ENCODE data around the gene OR5AP2.
"Not testable (repeated sequence)": the region's sequence is repeated elsewhere in the genome, so short reads cannot be mapped to it uniquely, and the experiment has no call there.

OR5AP2 gene

GRCh38 chr11:56642339-56642738, at the start of gene OR5AP2:
Gene OR5AP2 (minus strand): TSS chr11:56642439. CDS start chr11:56642439, 0 bp downstream.
- DNase-seq, result no peak

DNA sequence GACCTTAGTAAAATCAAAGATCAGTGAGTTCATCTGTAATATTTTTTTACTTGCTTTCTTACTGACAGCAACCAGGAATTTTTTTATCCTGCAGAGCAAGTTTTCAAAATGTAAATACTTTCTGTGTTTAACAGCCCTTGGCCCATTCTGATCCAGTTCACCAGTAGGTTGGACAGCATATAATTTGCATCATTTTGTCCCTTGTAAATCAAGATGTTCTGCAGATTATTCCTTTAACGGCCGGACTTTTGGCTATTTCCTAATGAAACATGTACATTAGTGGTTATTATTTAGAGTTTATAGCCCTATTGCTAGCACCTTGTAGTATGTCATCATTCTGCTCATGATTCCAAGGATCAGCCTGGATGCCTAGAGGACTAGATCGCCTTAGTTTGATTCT, 48.9 kb upstream of the OR5AP2 start:
- not testable (repeated sequence) for DNase-seq

- no peak for DNase-seq
Observed at GRCh38 chr11:56688554-56689100, 46.4 kb upstream of the OR5AP2 start.

DNA sequence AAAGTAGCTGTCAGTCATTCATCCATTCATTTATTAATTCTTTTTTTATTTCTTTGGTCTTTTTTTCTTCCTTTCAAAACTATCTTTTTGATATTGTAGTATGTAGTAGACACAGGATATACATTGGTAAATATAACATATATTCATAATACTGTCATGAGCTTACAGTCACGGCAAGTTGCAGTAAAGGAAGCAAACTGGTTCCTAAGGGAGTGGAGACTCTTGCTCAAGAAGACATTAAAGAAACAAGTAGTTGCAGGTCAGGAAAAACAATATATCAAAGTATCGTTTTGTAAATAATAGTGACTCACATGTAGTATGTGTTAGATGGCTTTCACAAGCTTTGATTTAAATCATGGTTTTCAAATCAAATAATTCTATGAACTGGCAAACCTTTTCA, 28.7 kb upstream of the OR5AP2 start:
- DNase-seq, result no peak

- DNase-seq, result no peak
Observed at GRCh38 chr11:56663386-56663785, 21.1 kb upstream of the OR5AP2 start, which contains the start of gene OR5AR1. Gene OR5AR1 (plus strand): TSS chr11:56663686. CDS start chr11:56663686, 0 bp downstream.

DNA sequence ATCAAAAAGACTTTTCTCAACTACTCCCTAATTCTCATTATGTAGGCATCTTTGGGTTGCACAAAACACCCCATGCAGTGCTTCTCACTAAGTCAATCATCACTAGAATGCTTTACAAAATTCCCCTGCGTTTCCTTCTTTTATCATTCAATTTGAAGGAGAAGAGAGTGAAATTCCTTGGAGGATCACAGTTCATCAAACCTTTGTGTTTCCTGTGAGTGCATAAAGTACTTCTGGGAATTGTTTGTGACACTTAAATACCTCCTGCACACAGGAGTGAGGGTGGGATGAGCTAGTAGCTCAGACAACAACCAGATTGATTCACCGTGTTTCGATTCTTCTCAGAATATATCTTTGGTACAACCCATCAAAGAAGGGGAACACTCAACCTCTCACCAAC, 17.5 kb upstream of the OR5AP2 start:
- DNase-seq, result no peak

DNA sequence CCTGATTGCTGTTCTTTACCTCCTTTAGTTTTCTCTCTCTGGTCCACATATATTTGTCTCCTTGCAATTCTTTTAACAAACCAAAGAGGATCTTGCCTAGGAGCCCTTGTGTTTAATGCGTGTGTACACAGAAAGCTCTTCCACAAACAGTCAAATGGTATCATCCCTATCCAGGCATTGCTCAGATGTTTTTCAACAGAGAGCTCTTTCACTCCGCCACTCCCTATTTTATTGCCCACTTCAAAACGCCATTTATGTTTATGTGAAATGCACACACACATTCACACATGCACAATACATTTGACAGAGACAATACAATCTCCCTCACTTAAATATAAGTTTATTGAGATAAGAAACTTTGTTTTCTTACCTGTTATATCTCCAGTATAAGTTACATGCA, 4.7 kb downstream of the OR5AP2 start:
- no peak for DNase-seq

DNA sequence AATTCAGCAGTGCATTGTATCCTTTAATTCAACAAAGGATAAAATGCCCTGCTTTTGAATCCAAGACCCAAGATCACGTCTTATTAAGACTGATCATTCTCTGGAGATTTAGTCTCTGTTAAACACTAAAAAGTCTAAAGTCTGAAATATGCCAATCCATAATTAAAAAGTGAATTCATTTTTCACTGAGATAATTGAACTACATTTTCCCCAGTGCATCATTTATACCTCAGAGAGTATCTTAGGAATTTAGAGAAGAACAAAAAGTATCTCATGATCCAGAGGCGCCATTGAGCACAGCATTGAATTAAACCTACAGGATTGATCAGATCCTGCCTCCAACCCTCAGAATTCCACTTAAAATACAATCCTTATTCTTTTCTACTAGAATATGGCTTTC, 5.4 kb downstream of the OR5AP2 start:
- no peak for DNase-seq

DNA sequence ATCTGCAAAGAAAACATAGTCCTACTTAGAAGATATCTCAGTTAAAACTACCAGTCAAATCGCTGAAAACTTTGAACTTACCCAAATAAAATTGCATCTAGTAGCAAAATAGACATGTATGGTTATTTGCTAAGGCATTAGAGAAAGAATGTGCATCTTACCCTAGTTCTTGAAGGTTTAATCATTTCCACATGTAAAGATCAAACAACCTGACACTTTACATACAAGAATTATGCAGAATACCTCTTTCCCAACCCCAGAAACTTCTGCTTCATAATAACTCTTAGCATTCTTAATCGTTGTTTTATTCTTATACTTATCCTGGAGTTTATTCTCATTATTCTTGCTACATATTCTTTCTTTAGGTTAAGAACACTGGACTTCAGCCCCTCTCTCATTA, 9.9 kb downstream of the OR5AP2 start:
- DNase-seq, result no peak

DNA sequence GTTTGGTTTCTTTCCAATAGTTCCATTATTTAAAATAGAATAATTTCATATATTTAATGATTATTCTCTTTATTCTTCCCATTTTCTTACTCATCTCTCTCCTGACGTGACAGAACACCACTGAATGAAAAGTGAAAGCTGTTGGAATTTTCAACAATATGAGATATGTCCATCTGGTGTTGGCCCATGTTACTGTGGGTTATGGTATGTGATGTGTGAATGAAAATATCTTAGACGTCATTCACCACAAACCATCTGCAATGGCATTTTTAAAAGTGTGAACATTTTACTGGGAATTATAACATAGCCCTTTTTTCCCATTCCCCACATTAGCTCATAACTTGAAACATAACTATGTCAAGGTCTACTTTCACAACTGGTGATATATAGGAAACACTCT, 16.3 kb downstream of the OR5AP2 start:
- DNase-seq, result no peak

DNA sequence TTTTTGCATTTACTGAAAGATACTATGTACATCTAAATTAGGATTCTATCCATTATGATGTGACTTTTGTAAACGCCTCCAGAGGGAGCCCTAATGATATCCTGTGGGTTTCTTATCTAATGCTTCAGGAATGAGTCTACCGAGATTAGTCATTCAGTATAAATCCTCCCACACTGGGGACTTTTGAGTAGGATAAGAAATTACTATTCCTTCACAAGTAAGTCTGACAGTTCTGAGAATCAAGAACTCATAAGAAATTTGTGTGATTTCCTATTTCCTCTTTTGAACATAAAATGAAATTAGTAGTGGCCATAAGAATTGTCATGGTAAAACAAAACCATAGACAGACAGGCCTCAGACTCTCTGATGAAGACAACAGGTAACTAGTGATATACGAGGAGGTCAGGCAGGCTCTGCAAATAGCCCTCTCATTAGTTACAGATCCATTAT, 17.6 kb downstream of the OR5AP2 start:
- peak in 1 of 58 donors; percentile 40 for DNase-seq

- no peak for DNase-seq
Observed at GRCh38 chr11:56611174-56611573, 31.1 kb downstream of the OR5AP2 start.

DNA sequence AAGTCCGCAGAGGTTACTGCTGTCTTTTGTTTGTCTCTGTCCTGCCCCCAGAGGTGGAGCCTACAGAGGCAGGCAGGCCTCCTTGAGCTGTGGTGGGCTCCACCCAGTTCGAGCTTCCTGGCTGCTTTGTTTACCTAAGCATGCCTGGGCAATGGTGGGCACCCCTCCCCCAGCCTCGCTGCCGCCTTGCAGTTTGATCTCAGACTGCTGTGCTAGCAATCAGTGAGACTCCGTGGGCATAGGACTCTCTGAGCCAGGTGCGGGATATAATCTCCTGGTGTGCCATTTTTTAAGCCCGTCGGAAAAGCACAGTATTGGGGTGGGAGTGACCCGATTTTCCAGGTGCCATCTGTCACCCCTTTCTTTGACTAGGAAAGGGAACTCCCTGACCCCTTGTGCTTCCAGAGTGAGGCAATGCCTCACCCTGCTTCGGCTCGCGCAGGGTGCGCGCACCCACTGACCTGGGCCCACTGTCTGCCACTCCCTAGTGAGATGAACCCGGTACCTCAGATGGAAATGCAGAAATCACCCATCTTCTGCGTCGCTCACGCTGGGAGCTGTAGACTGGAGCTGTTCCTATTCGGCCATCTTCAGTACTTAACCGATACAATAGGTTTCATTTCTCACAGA, 50.0 kb downstream of the OR5AP2 start:
- DNase-seq, result not testable (repeated sequence)
